IPS-18c (cell line): ENCODE results near the gene PRDM12.

ENCODE experiments used
- H3K4me3 ChIP-seq: 2 replicates; pipeline ENCODE4 v1.7.0; 2013; ENCODE audit warnings: low read depth, mild to moderate bottlenecking, low read length, moderate library complexity; ENCODE audit not compliant: insufficient read depth
- H3K9me3 ChIP-seq: one replicate; pipeline ENCODE4 v1.6.1; 2013; ENCODE audit warnings: mild to moderate bottlenecking, low read length, moderate library complexity; ENCODE audit not compliant: control insufficient read depth, insufficient read depth

The PRDM12 gene

GRCh38 chr9:130729145-130729544 is 64.8 kb downstream of the PRDM12 start:
- Histone ChIP-seq H3K4me3 (no peak overlapping the region), H3K9me3 (no peaks in the 10 kb centered on the region)

GRCh38 chr9:130731355-130731754 is 67.0 kb downstream of the PRDM12 start:
- no peaks in the 10 kb centered on the region for H3K9me3 ChIP-seq

GRCh38 chr9:130732136-130732535 is 67.7 kb downstream of the PRDM12 start:
- no peak overlapping the region for H3K4me3 ChIP-seq
- H3K9me3 ChIP-seq, result no peaks in the 10 kb centered on the region

More at GRCh38 chr9:130731355-130731754, 67.0 kb downstream of the PRDM12 start:
- H3K4me3 ChIP-seq, result no peak overlapping the region
